ENCODE data around the gene TM2D1.
"Not testable (repeated sequence)": the region's sequence is repeated elsewhere in the genome, so short reads cannot be mapped to it uniquely, and the experiment has no call there.

The TM2D1 gene

GRCh38 chr1:61724813-61725694, at the start of gene TM2D1:
TSS of gene TM2D1 (minus strand) at chr1:61725141. CDS start at chr1:61725120, 21 bp downstream.
- peak; percentile 75 to 83 (median 76) for DNase-seq (ENCODE audit: low read depth in 2 of 3, low spot score in 1 of 3)

- no peak for DNase-seq (ENCODE audit: low read depth in 2 of 3, low spot score in 1 of 3)
These were observed 45.2 kb upstream of the TM2D1 start for GRCh38 chr1:61770131-61770530.

- no peak for DNase-seq (ENCODE audit: low read depth in 2 of 3, low spot score in 1 of 3)
These were observed 33.0 kb upstream of the TM2D1 start for GRCh38 chr1:61757950-61758349.

GRCh38 chr1:61756773-61757172, 31.8 kb upstream of the TM2D1 start:
- no peak for DNase-seq (ENCODE audit: low read depth in 2 of 3, low spot score in 1 of 3)

GRCh38 chr1:61754545-61754944, 29.6 kb upstream of the TM2D1 start:
- no peak for DNase-seq (ENCODE audit: low read depth in 2 of 3, low spot score in 1 of 3)

GRCh38 chr1:61753998-61754508, 29.1 kb upstream of the TM2D1 start:
- no peak for DNase-seq (ENCODE audit: low read depth in 2 of 3, low spot score in 1 of 3)

GRCh38 chr1:61752921-61753389, 28.0 kb upstream of the TM2D1 start:
- no peak for DNase-seq (ENCODE audit: low read depth in 2 of 3, low spot score in 1 of 3)

- DNase-seq (ENCODE audit: low read depth in 2 of 3, low spot score in 1 of 3) = no peak
These were observed 24.6 kb upstream of the TM2D1 start for GRCh38 chr1:61749574-61749973.

- no peak for DNase-seq (ENCODE audit: low read depth in 2 of 3, low spot score in 1 of 3)
These were observed 23.6 kb upstream of the TM2D1 start for GRCh38 chr1:61748566-61748965.

- DNase-seq (ENCODE audit: low read depth in 2 of 3, low spot score in 1 of 3) = no peak
These were observed 21.9 kb upstream of the TM2D1 start for GRCh38 chr1:61746813-61747212.

- DNase-seq (ENCODE audit: low read depth in 2 of 3, low spot score in 1 of 3) = no peak
These were observed 19.0 kb upstream of the TM2D1 start for GRCh38 chr1:61743716-61744580.

GRCh38 chr1:61743431-61743705, 18.4 kb upstream of the TM2D1 start:
- DNase-seq (ENCODE audit: low read depth in 2 of 3, low spot score in 1 of 3) = no peak

- DNase-seq (ENCODE audit: low read depth in 2 of 3, low spot score in 1 of 3) = peak in 1 of 3 donors; percentile 6
These were observed 17.9 kb upstream of the TM2D1 start for GRCh38 chr1:61742620-61743430.

- peak; percentile 13 to 40 (median 34) for DNase-seq (ENCODE audit: low read depth in 2 of 3, low spot score in 1 of 3)
These were observed 17.0 kb upstream of the TM2D1 start, which contains the start of gene PATJ for GRCh38 chr1:61741711-61742619. TSS of gene PATJ (plus strand) at chr1:61742480. CDS start at chr1:61762893, 20,413 bp downstream.

- DNase-seq (ENCODE audit: low read depth in 2 of 3, low spot score in 1 of 3) = no peak
These were observed 16.1 kb upstream of the TM2D1 start for GRCh38 chr1:61740751-61741700.

- DNase-seq (ENCODE audit: low read depth in 2 of 3, low spot score in 1 of 3) = no peak
These were observed 7.8 kb upstream of the TM2D1 start for GRCh38 chr1:61732726-61733125.

- not testable (repeated sequence) for DNase-seq (ENCODE audit: low read depth in 2 of 3, low spot score in 1 of 3)
These were observed 5.7 kb upstream of the TM2D1 start for GRCh38 chr1:61730679-61731078.

GRCh38 chr1:61727544-61727943, 2.6 kb upstream of the TM2D1 start:
- DNase-seq (ENCODE audit: low read depth in 2 of 3, low spot score in 1 of 3) = no peak

GRCh38 chr1:61724506-61724812, 482 bp downstream of the TM2D1 start:
- no peak for DNase-seq (ENCODE audit: low read depth in 2 of 3, low spot score in 1 of 3)

All from stimulated activated CD4-positive, alpha-beta T cell treated with anti-CD3 and anti-CD28 coated beads, Interleukin-12 subunit alpha, Interleukin-12 subunit beta, amount 100 ng/mL, for 48 hours (primary cell).